SJSA1 (cell line): ENCODE data around the gene KBTBD13. TPM values are rescaled to one million over a fixed set of nuclear protein-coding genes. Genes with fewer than 3 reads are reported as not detected.
"Not testable (repeated sequence)": the region's sequence is repeated elsewhere in the genome, so short reads cannot be mapped to it uniquely, and the experiment has no call there.

Experiments used
- DNase-seq, 2 experiments: peaks; one replicate each; pipeline ENCODE4 v3.0.0-alpha.2; 2015 to 2020; ENCODE audit warnings: low spot score in 2 of 2, low read depth in 1 of 2
- H3K27ac ChIP-seq: fragments of 250-450 bp; sonication (Bioruptor Pico); 2 replicates; pipeline ENCODE4 v1.5.1; 2020; ENCODE audit warnings: mild to moderate bottlenecking, moderate library complexity
- H3K27me3 ChIP-seq: fragments of 250-450 bp; sonication (Bioruptor Pico); replicated peaks from 2 replicates; pipeline ENCODE4 v1.5.1; 2020; ENCODE audit warnings: mild to moderate bottlenecking, moderate library complexity
- H3K36me3 ChIP-seq: fragments of 250-450 bp; sonication (Bioruptor Pico); 2 replicates; pipeline ENCODE4 v1.5.1; 2020; ENCODE audit warnings: mild to moderate bottlenecking
- H3K4me1 ChIP-seq: fragments of 250-450 bp; sonication (Bioruptor Pico); replicated peaks from 2 replicates; pipeline ENCODE4 v1.6.1; 2021; ENCODE audit warnings: mild to moderate bottlenecking
- H3K4me3 ChIP-seq: fragments of 250-450 bp; sonication (Bioruptor Pico); 2 replicates; pipeline ENCODE4 v1.5.1; 2020; ENCODE audit warnings: mild to moderate bottlenecking
- H3K9me3 ChIP-seq: fragments of 250-450 bp; sonication (Bioruptor Pico); replicated peaks from 2 replicates; pipeline ENCODE4 v1.5.1; 2020; ENCODE audit warnings: mild to moderate bottlenecking
- total RNA-seq: library from RNA; depleted of rRNA; stranded (reverse); fragments of >200 nt; shearing (Covaris generic); gene quantifications from 2 replicates; pipeline ENCODE4 v1.2.3, GENCODE V29; 2014

KBTBD13 gene
- total RNA-seq, 1 experiment from 2014 or later = not detected

GRCh38 chr15:65083262-65083701, 6.7 kb downstream of the KBTBD13 start:
- no peaks in the 10 kb centered on the region for H3K36me3 ChIP-seq
- peaks cover 74% of the 10 kb centered on the region for H3K4me1 ChIP-seq
- no peak overlapping the region for H3K4me3 ChIP-seq
- no peaks in the 10 kb centered on the region for H3K9me3 ChIP-seq
- no peaks in the 10 kb centered on the region for H3K27me3 ChIP-seq
- peak overlapping the region; percentile 17 for H3K27ac ChIP-seq
- peak; percentile 67 to 81 for DNase-seq

- H3K27me3 ChIP-seq = no peaks in the 10 kb centered on the region
- no peak overlapping the region for H3K27ac ChIP-seq
- H3K4me3 ChIP-seq = no peak overlapping the region
- H3K36me3 ChIP-seq = no peaks in the 10 kb centered on the region
- H3K4me1 ChIP-seq = peaks cover 88% of the 10 kb centered on the region
- H3K9me3 ChIP-seq = no peaks in the 10 kb centered on the region
- DNase-seq = no peak
Observed at GRCh38 chr15:65084500-65085206, 8.1 kb downstream of the KBTBD13 start.

DNA sequence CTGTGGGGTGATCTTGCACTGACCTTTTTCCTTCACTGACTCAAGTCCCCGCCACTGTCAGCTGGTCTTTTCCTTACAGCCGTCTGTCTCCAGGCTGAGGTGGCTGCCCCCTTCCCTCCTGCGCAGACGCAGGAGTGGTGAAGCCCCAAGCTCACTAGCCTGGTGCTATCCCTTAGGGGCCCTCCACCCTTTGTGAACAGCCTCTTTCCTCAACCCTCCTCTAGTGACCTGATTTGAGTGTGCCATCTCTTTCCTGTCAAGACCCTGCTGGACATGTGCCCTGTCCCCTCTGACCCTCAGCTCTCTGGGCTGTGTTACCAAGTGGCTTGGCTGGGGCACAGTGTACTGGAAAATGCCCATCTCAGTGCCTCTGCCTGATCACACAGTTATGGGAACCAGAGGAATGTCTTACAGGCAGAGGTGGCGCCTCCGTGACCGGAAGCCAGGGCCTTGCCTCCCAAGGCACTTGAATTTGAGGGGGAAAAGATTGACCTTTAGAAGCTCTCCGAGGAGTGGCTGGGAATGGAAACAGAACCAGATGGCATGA, 8.7 kb downstream of the KBTBD13 start:
- Histone ChIP-seq H3K9me3 (no peaks in the 10 kb centered on the region), H3K27ac (no peak overlapping the region), H3K36me3 (no peaks in the 10 kb centered on the region; the same call in 1 of the 2 replicates), H3K27me3 (no peaks in the 10 kb centered on the region), H3K4me1 (peaks cover 93% of the 10 kb centered on the region), H3K4me3 (no peak overlapping the region)
- DNase-seq = no peak

DNA sequence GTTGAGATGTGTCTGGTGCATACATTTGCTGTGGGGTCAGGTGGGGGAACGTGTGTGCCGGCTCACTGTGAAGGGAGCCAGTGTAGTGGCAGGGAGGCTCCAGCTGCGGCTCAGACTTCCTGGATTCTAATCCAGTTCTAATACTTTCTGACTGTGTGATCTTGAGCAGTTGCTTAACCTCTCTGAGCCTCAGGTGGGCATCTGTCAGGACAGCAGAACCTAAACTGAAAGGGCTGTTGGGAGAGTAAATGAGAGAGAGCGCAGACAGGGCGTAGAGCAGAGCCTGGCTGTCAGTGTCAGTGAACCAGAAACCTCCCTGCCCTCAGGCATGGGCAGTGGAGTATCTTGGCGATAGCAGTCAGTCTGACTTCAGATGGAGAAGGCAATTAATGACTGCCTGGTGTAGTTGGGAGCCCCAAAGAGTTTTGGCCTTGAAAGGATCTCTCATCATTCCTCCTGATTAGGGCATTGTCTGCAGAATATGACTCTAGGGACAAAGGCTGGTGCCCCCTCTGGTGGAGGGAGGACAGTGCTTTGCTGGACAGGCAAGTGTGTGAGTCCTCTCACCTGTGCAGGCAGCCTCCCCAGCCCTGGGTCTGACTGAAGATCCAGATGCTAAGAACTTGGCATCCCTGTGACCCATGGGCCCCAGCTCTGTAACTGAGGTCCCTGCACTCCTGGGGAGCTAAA, 9.6 kb downstream of the KBTBD13 start:
- no peaks in the 10 kb centered on the region; the same call in 1 of the 2 replicates for H3K36me3 ChIP-seq

DNA sequence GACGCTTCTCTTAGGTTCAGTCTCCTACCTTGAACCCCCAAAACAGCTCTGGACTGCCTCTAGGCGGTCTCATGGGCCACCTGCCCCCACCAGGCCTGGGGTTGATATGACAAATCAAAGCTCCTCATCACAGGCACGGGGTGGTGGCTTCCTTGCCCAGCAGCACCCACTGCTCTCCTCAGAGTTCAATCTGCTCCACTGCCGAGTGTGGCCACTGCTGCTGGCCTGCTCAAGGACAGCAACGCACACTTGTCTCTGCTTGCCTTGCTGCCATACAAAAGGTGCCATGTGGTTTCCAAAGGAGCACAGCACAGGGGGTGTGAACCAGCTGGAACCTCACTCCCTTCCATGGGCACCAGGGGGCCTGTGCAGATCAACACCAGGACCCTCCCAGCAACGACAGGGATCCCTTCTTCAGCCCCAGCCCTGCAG, 10.2 kb downstream of the KBTBD13 start:
- Histone ChIP-seq H3K9me3 (no peaks in the 10 kb centered on the region), H3K4me3 (no peak overlapping the region), H3K4me1 (peaks cover 84% of the 10 kb centered on the region), H3K36me3 (no peaks in the 10 kb centered on the region; the same call in 1 of the 2 replicates), H3K27me3 (no peaks in the 10 kb centered on the region), H3K27ac (peak overlapping the region; percentile 89)
- DNase-seq = peak; percentile 52 to 73

More for the DNA sequence above, 9.6 kb downstream of the KBTBD13 start:
- no peaks in the 10 kb centered on the region for H3K9me3 ChIP-seq
- peak overlapping the region; percentile 89 for H3K27ac ChIP-seq
- no peaks in the 10 kb centered on the region for H3K27me3 ChIP-seq
- H3K4me1 ChIP-seq = peaks cover 90% of the 10 kb centered on the region
- H3K4me3 ChIP-seq = no peak overlapping the region
- peak in 1 of 2 experiments; percentile 40 for DNase-seq

DNA sequence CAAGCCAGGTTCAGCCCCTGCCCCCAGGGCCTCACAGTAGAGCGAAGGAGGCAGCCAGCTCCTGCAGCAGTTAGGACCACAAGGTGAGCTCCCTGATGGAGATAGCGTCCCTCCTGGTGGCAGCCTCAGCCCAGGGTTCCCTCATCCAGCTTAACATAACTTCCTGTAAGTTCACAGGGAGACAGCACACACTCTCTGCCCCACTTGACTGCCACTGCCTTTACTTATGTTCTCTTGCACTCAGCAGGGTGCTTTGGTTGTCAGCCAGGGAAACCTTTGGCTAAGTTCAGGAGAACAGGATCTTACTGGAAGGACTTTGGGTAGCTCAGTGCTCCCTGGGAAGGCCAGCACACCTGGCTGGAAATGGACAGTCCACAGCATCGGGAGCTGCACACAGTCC, 10.9 kb downstream of the KBTBD13 start:
- peak overlapping the region; percentile 89 for H3K27ac ChIP-seq
- no peak for DNase-seq
- no peaks in the 10 kb centered on the region; the same call in 1 of the 2 replicates for H3K36me3 ChIP-seq
- H3K4me3 ChIP-seq = no peak overlapping the region
- H3K9me3 ChIP-seq = no peaks in the 10 kb centered on the region
- H3K4me1 ChIP-seq = peaks cover 82% of the 10 kb centered on the region
- no peaks in the 10 kb centered on the region for H3K27me3 ChIP-seq

DNA sequence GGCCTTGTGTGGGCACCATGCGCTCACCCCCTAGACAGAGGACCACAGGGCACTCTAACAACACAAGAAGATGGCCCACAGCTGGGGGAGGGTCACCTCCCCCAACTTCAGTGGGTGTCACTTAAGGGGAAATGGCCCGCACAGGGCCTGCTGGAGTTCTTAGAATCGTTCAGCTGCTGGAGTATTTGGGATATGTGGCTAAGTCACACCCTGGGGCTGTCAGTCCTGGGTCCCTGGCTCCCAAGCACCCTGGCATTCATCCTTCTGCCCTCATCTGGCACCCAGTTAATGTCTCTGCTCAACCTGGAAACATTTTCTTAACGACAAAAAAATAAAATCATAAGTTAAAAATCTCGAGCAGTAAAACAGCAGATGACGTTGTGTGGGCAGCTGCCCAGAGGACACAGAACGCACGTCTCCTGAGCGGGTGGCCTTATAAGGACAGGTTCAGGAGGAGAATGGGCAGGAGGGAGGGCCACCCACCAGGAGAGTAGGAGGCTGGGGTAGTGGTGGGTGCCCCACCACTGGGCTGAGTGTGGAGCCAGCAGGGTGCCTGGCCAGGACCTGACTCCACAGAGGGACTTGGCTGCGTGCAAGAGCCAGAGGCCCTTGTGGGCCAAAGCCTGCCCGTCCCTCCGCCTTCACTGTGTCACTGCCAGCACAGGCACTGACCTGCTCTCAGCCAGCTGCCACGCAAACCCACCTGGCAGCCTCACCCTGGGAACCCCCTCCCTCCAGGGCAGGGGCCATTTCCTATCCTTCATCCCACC, 11.5 kb downstream of the KBTBD13 start:
- Histone ChIP-seq H3K27ac (peak overlapping the region; percentile 89), H3K27me3 (no peaks in the 10 kb centered on the region), H3K4me1 (peaks cover 75% of the 10 kb centered on the region), H3K36me3 (no peaks in the 10 kb centered on the region; the same call in 1 of the 2 replicates), H3K9me3 (no peaks in the 10 kb centered on the region), H3K4me3 (no peak overlapping the region)
- DNase-seq = peak; percentile 99

- peaks cover 70% of the 10 kb centered on the region for H3K4me1 ChIP-seq
Observed at GRCh38 chr15:65088643-65089021, 12.1 kb downstream of the KBTBD13 start.

GRCh38 chr15:65089206-65089824, 12.8 kb downstream of the KBTBD13 start:
- Histone ChIP-seq H3K9me3 (no peaks in the 10 kb centered on the region), H3K27me3 (no peaks in the 10 kb centered on the region), H3K36me3 (no peaks in the 10 kb centered on the region; the same call in 1 of the 2 replicates), H3K27ac (peak overlapping the region; percentile 89), H3K4me1 (peaks cover 67% of the 10 kb centered on the region), H3K4me3 (no peak overlapping the region)
- DNase-seq = peak in 1 of 2 experiments; percentile 37

More at GRCh38 chr15:65088643-65089021, 12.1 kb downstream of the KBTBD13 start:
- Histone ChIP-seq H3K4me3 (no peak overlapping the region), H3K36me3 (no peaks in the 10 kb centered on the region; the same call in 1 of the 2 replicates), H3K9me3 (no peaks in the 10 kb centered on the region), H3K27me3 (no peaks in the 10 kb centered on the region), H3K27ac (peak overlapping the region; percentile 89)
- no peak for DNase-seq

DNA sequence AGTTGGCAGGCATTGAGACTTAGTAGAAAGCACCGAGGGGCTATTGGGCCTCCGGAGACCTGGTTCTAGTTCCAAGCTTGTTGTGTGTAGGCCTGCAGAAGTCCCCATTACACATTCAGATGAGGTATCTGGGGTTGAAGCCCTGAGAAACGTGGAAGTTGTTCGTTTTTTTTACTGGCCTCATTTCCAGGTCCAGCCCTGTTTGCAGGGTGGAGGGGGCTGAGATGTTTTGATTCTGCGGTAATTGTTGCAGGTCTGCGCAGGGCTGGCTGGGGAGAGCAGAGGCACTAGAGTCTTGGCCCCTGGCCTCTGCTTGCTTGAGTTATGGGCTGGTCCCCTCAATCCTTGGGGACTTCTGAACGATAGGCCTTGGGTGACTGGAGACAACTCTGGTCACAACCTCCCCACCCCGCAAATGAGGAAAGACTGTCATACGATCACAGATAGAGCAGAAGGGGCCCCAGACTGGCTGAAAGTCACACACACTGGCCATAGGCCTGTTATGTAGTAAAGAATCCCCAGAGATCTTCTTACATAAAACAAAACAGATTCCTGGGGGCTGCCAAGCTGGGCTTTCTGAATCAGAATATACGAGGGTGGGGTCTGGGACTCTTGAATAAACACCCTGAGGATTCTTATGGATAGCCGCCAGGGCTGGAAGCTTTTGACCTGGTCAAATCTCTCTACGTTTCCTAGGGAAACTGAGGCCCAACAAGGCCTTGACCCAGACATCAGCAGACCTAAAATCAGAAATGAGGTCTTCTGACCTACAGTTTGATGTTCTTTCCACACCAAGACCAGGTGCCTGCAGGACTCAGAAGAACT, 15.6 kb downstream of the KBTBD13 start:
- H3K27ac ChIP-seq = no peak overlapping the region
- H3K4me3 ChIP-seq = no peak overlapping the region
- no peak for DNase-seq
- H3K4me1 ChIP-seq = peaks cover 65% of the 10 kb centered on the region
- H3K9me3 ChIP-seq = no peaks in the 10 kb centered on the region
- H3K36me3 ChIP-seq = peaks cover 4% of the 10 kb centered on the region
- no peaks in the 10 kb centered on the region for H3K27me3 ChIP-seq

GRCh38 chr15:65092911-65093792, 16.6 kb downstream of the KBTBD13 start:
- no peak overlapping the region for H3K27ac ChIP-seq
- no peaks in the 10 kb centered on the region for H3K9me3 ChIP-seq
- DNase-seq = no peak
- H3K4me1 ChIP-seq = peaks cover 65% of the 10 kb centered on the region
- no peak overlapping the region for H3K4me3 ChIP-seq
- H3K36me3 ChIP-seq = peaks cover 11% of the 10 kb centered on the region
- H3K27me3 ChIP-seq = no peaks in the 10 kb centered on the region

- H3K9me3 ChIP-seq, H3K27me3 ChIP-seq, H3K27ac ChIP-seq, H3K4me3 ChIP-seq, DNase-seq: not testable (repeated sequence)
- peaks cover 18% of the 10 kb centered on the region for H3K36me3 ChIP-seq
- H3K4me1 ChIP-seq = peaks cover 59% of the 10 kb centered on the region
Observed at GRCh38 chr15:65093793-65094170, 17.2 kb downstream of the KBTBD13 start.
